HL-60 (cell line): ENCODE measurements around the gene PDHX.

Experiments used
- DNase-seq, 2 experiments: peaks; one replicate each; pipeline ENCODE4 v3.0.0-alpha.2; 2010 to 2020; ENCODE audit warnings: low read depth in 1 of 2, low spot score in 1 of 2
- H3K27ac ChIP-seq: fragments of 250-450 bp; sonication (Bioruptor Pico); replicated peaks from 2 replicates; pipeline ENCODE4 v1.5.1; 2020; ENCODE audit warnings: mild to moderate bottlenecking, moderate library complexity
- H3K27me3 ChIP-seq: fragments of 250-450 bp; sonication (Bioruptor Pico); 2 replicates; pipeline ENCODE4 v1.5.1; 2021; ENCODE audit warnings: mild to moderate bottlenecking, moderate library complexity; ENCODE audit not compliant: insufficient read depth, poor library complexity, severe bottlenecking
- H3K4me3 ChIP-seq: replicated peaks from 2 replicates; pipeline ENCODE4 v1.5.1; 2011; ENCODE audit warnings: mild to moderate bottlenecking, control low read depth, low read length; ENCODE audit not compliant: insufficient read depth
- CTCF ChIP-seq: IDR thresholded peaks from one replicate; pipeline ENCODE4 v1.5.1; 2011; ENCODE audit warnings: low read length, control low read depth, inconsistent platforms; ENCODE audit not compliant: insufficient read depth
- GABPA ChIP-seq: IDR thresholded peaks from 2 replicates; pipeline ENCODE4 v1.6.1; 2012; ENCODE audit warnings: low read depth
- POLR2AphosphoS5 ChIP-seq: IDR thresholded peaks from 2 replicates; pipeline ENCODE4 v1.6.1; 2012; ENCODE audit warnings: low read depth
- REST ChIP-seq: IDR thresholded peaks from 2 replicates; pipeline ENCODE4 v1.6.1; 2012; ENCODE audit warnings: low read depth; ENCODE audit not compliant: insufficient replicate concordance
- SPI1 ChIP-seq: IDR thresholded peaks from 2 replicates; pipeline ENCODE4 v1.6.1; 2012; ENCODE audit warnings: low read depth, mild to moderate bottlenecking, borderline replicate concordance

Gene PDHX

GRCh38 chr11:35015621-35016387 is 99.4 kb downstream of the PDHX start:
- Histone ChIP-seq H3K4me3 (no peak overlapping the region), H3K27ac (no peak overlapping the region), H3K27me3 (no peaks in the 10 kb centered on the region)
- TF ChIP-seq POLR2AphosphoS5: no peak
- TF ChIP-seq REST: no peak
- TF ChIP-seq GABPA: no peak
- no peak for DNase-seq

GRCh38 chr11:35016916-35017315 is 100.5 kb downstream of the PDHX start:
- Histone ChIP-seq H3K4me3 (no peak overlapping the region), H3K27me3 (no peaks in the 10 kb centered on the region), H3K27ac (no peak overlapping the region)
- no peak for DNase-seq
- TF ChIP-seq REST: no peak
- TF ChIP-seq POLR2AphosphoS5: no peak
- TF ChIP-seq SPI1: no peak
- no peak for TF ChIP-seq CTCF
- TF ChIP-seq GABPA: no peak

GRCh38 chr11:35017528-35018342 is 101.3 kb downstream of the PDHX start:
- H3K4me3 ChIP-seq: no peak overlapping the region
- no peaks in the 10 kb centered on the region for H3K27me3 ChIP-seq
- TF ChIP-seq GABPA (no peak), SPI1 (no peak), POLR2AphosphoS5 (no peak), CTCF (no peak), REST (no peak)
- no peak overlapping the region for H3K27ac ChIP-seq
- no peak for DNase-seq
